NT2/D1 (cell line): Measurements from ENCODE around the gene PTPRG.

ENCODE experiments used
- DNase-seq: peaks from one replicate; pipeline ENCODE4 v3.0.0-alpha.2; 2011; ENCODE audit warnings: low read depth, low spot score
- H3K27me3 ChIP-seq: 2 replicates; pipeline ENCODE4 v1.6.0; 2011; ENCODE audit warnings: mild to moderate bottlenecking; ENCODE audit not compliant: insufficient read length, insufficient read depth
- H3K36me3 ChIP-seq: 2 replicates; pipeline ENCODE4 v1.6.1; 2011; ENCODE audit warnings: mild to moderate bottlenecking, low read length, mixed read lengths; ENCODE audit not compliant: insufficient read depth, insufficient read length
- H3K4me1 ChIP-seq: 2 replicates; pipeline ENCODE4 v1.5.1; 2011; ENCODE audit not compliant: insufficient read depth, insufficient read length
- H3K4me3 ChIP-seq: 2 replicates; pipeline ENCODE4 v1.5.1; 2011; ENCODE audit warnings: low read depth; ENCODE audit not compliant: insufficient read length
- H3K9ac ChIP-seq: 2 replicates; pipeline ENCODE4 v1.6.0; 2011; ENCODE audit warnings: low read depth; ENCODE audit not compliant: insufficient read length
- H3K9me3 ChIP-seq: 2 replicates; pipeline ENCODE4 v1.5.1; 2011; ENCODE audit warnings: mild to moderate bottlenecking, low read length; ENCODE audit not compliant: insufficient read depth
- SUZ12 ChIP-seq: IDR thresholded peaks from 2 replicates; pipeline ENCODE4 v1.6.1; 2011; ENCODE audit not compliant: insufficient read length, insufficient read depth; ENCODE audit errors: extremely low read depth
- YY1 ChIP-seq: IDR thresholded peaks from 2 replicates; pipeline ENCODE4 v1.6.1; 2011; ENCODE audit not compliant: insufficient read length, insufficient read depth
- ZNF274 ChIP-seq: IDR thresholded peaks from 2 replicates; pipeline ENCODE4 v1.6.1; 2011; ENCODE audit warnings: mild to moderate bottlenecking, low read depth, low read length

PTPRG gene

GRCh38 chr3:61910732-61911131 is 349.4 kb downstream of the PTPRG start:
- no peak for DNase-seq
- Histone ChIP-seq H3K9me3 (no peaks in the 10 kb centered on the region), H3K4me1 (no peaks in the 10 kb centered on the region), H3K27me3 (no peaks in the 10 kb centered on the region), H3K36me3 (no peaks in the 10 kb centered on the region), H3K9ac (no peak overlapping the region), H3K4me3 (no peak overlapping the region)
- TF ChIP-seq ZNF274, result no peak
- TF ChIP-seq YY1, result no peak
- TF ChIP-seq SUZ12, result no peak

GRCh38 chr3:61912158-61912557 is 350.8 kb downstream of the PTPRG start:
- H3K27me3 ChIP-seq, result no peaks in the 10 kb centered on the region
- no peaks in the 10 kb centered on the region for H3K4me1 ChIP-seq
- H3K4me3 ChIP-seq, result no peak overlapping the region
- H3K9ac ChIP-seq, result no peak overlapping the region
- TF ChIP-seq YY1, result no peak
- TF ChIP-seq ZNF274, result no peak
- no peak for TF ChIP-seq SUZ12
- H3K9me3 ChIP-seq, result no peaks in the 10 kb centered on the region
- no peak for DNase-seq
- H3K36me3 ChIP-seq, result no peaks in the 10 kb centered on the region

GRCh38 chr3:61913701-61914100 is 352.3 kb downstream of the PTPRG start:
- no peaks in the 10 kb centered on the region for H3K9me3 ChIP-seq
- no peak for DNase-seq
- no peak overlapping the region for H3K4me3 ChIP-seq
- H3K27me3 ChIP-seq, result no peaks in the 10 kb centered on the region
- no peaks in the 10 kb centered on the region for H3K36me3 ChIP-seq
- no peak overlapping the region for H3K9ac ChIP-seq
- no peak for TF ChIP-seq YY1
- no peak for TF ChIP-seq SUZ12
- no peak for TF ChIP-seq ZNF274
- H3K4me1 ChIP-seq, result no peaks in the 10 kb centered on the region

GRCh38 chr3:61914276-61914675 is 352.9 kb downstream of the PTPRG start:
- no peak for DNase-seq
- H3K9ac ChIP-seq, result no peak overlapping the region
- TF ChIP-seq SUZ12 (no peak), ZNF274 (no peak), YY1 (no peak)

GRCh38 chr3:61915296-61915695 is 353.9 kb downstream of the PTPRG start:
- TF ChIP-seq YY1, result no peak
- no peak for TF ChIP-seq ZNF274
- no peak for TF ChIP-seq SUZ12
- H3K4me1 ChIP-seq, result no peaks in the 10 kb centered on the region
- no peaks in the 10 kb centered on the region for H3K27me3 ChIP-seq

More at GRCh38 chr3:61914276-61914675, 352.9 kb downstream of the PTPRG start:
- Histone ChIP-seq H3K27me3 (no peaks in the 10 kb centered on the region), H3K4me1 (no peaks in the 10 kb centered on the region), H3K36me3 (no peaks in the 10 kb centered on the region), H3K4me3 (no peak overlapping the region), H3K9me3 (no peaks in the 10 kb centered on the region)

GRCh38 chr3:61919371-61919770 is 358.0 kb downstream of the PTPRG start:
- Histone ChIP-seq H3K27me3 (no peaks in the 10 kb centered on the region), H3K9ac (no peak overlapping the region), H3K36me3 (no peaks in the 10 kb centered on the region), H3K4me1 (no peaks in the 10 kb centered on the region), H3K9me3 (no peaks in the 10 kb centered on the region), H3K4me3 (no peak overlapping the region)
- no peak for DNase-seq
- no peak for TF ChIP-seq YY1
- TF ChIP-seq SUZ12, result no peak
- no peak for TF ChIP-seq ZNF274

More at GRCh38 chr3:61915296-61915695, 353.9 kb downstream of the PTPRG start:
- H3K36me3 ChIP-seq, result no peaks in the 10 kb centered on the region
- H3K4me3 ChIP-seq, result no peak overlapping the region
- H3K9ac ChIP-seq, result no peak overlapping the region
- no peaks in the 10 kb centered on the region for H3K9me3 ChIP-seq
- no peak for DNase-seq

GRCh38 chr3:61922118-61922517 is 360.7 kb downstream of the PTPRG start:
- Histone ChIP-seq H3K36me3 (no peaks in the 10 kb centered on the region), H3K4me1 (no peaks in the 10 kb centered on the region), H3K27me3 (no peaks in the 10 kb centered on the region), H3K9me3 (no peaks in the 10 kb centered on the region), H3K4me3 (no peak overlapping the region), H3K9ac (no peak overlapping the region)
- TF ChIP-seq YY1, result no peak
- no peak for TF ChIP-seq SUZ12
- no peak for TF ChIP-seq ZNF274
- no peak for DNase-seq

- no peak for DNase-seq
- H3K4me3 ChIP-seq, result no peak overlapping the region
- no peak overlapping the region for H3K9ac ChIP-seq
- TF ChIP-seq ZNF274 (no peak), YY1 (no peak), SUZ12 (no peak)
- no peaks in the 10 kb centered on the region for H3K36me3 ChIP-seq
- no peaks in the 10 kb centered on the region for H3K4me1 ChIP-seq
- H3K9me3 ChIP-seq, result no peaks in the 10 kb centered on the region
- no peaks in the 10 kb centered on the region for H3K27me3 ChIP-seq
Observed at GRCh38 chr3:61924090-61924735, 362.8 kb downstream of the PTPRG start.
